GM21423 (cell line): ENCODE data around the gene FMNL2.

Source experiments
- ATAC-seq: cut with Tn5 transposase; IDR thresholded peaks from one replicate; pipeline ENCODE4 v1.9.1; 2021; ENCODE audit warnings: mild to moderate bottlenecking, moderate library complexity; ENCODE audit not compliant: unreplicated experiment

Gene FMNL2

DNA sequence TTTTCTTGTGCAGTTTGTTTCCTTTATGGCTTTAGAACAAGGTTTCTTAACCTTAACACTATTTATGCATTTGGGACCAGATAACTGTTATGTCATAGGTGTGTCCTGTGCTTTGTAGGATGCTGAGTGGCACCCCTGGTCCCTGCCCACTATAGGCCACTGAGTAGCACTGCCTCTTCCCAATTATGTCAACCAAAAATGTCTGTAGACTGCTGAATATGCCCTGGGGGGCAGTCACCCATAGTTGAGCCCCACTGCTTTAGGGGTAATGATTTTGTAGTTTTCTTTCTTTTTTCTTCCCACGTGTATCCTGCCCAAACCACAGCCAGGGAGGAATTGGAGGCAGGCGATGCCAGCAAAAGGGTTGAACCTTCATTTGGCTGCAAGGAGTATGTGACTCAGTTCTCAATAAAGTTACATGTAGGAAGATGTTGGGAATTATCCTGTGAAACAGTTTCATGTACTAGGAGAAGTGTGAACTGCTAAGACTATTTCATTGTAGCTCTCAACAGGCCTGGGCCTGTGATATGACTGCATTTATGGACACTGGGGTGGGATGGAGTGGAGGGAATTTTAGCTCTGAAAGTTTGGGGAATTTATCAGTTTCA lies 65.7 kb downstream of the FMNL2 start:
- no peak for ATAC-seq

DNA sequence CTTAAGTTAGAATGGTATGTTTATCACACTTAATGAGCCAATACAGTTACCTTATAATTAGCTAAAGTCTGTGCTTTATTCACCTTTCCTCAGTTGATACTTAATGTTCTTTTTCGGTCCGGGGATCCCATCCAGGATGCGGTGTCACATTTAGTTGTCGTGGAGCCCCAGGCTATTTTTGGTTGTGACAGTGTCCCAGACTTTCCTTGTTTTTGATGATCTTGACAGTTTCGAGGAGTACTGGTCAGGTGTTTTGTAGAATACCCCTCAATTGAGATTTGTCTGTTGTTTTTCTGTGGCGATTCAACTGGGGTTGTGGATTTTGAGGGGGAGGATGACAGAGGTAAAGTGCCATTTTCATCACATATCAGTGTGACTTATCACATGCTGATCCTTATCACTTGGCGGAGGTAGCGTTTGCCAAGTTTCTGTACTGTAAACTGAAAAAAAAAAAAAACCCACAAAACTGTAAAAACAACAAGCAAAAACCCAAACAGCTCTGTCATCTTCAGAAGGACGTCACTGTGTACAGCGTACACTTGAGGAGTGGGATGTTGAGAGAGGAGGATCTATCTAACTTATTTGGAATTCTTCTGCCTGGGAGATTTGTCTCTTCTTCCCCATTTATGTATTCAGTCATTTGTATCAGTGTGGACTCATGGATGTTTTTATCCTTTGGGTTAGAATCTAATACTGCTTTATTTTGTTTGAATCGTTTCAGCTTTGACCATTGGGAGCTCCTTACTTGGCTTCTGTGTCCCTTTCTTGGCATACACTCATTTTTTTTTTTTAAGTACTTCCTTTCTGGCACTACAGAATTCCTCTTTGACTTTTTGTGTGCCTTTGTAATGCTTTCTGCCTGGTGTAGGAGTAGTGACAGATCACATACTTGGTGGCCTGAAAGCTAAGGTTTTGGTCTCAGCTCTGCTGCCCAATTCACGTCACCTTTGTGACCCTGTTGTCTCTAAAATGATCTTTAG lies 68.1 kb downstream of the FMNL2 start:
- no peak for ATAC-seq

GRCh38 chr2:152405206-152406118 lies 70.5 kb downstream of the FMNL2 start:
- no peak for ATAC-seq

GRCh38 chr2:152406119-152406835 lies 71.3 kb downstream of the FMNL2 start:
- peak; percentile 30 for ATAC-seq

DNA sequence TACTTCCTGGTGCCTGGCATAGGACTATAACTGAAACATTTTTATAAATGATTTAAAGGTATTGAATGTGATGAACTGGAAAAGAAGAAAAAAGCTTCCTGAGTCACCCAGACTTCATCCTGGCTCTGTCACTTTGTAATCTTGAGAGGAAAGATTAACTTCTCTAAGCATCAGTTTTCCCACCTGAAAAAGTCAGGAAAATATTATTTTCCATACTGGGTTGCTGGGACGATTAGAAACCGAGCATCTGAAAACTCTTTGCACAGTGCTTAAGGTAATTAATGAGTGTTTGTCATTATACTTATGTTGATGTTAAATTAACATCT lies 71.8 kb downstream of the FMNL2 start:
- ATAC-seq, result no peak

DNA sequence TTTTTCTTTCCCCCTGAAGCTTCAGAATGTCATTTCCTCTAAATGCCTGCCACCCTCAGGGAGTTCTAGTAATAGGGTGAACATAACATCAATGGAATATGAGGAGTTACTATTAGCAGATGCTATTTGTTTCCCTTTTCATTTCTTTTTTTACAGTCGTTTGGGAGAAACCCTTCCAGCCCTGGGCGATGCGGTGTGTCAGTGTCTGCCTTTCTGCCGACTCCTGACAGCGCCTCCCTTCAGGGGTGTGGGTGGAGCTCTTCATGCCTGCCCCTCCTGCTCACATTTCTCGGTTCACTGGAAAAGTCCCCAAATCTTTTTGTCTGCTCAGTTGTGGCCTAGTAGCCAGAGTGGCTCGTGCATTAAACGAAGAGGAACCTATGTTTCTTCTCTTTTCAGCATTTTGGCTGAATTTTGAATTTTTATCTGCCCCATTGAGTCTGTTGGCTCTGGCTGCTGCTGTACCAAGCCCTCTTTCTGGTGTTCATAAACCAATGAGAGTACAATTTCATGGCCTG lies 72.3 kb downstream of the FMNL2 start:
- ATAC-seq, result peak; percentile 89

- no peak for ATAC-seq
These were observed 72.8 kb downstream of the FMNL2 start for GRCh38 chr2:152407806-152408205.

- ATAC-seq, result no peak
These were observed 73.3 kb downstream of the FMNL2 start for GRCh38 chr2:152408254-152408653.

DNA sequence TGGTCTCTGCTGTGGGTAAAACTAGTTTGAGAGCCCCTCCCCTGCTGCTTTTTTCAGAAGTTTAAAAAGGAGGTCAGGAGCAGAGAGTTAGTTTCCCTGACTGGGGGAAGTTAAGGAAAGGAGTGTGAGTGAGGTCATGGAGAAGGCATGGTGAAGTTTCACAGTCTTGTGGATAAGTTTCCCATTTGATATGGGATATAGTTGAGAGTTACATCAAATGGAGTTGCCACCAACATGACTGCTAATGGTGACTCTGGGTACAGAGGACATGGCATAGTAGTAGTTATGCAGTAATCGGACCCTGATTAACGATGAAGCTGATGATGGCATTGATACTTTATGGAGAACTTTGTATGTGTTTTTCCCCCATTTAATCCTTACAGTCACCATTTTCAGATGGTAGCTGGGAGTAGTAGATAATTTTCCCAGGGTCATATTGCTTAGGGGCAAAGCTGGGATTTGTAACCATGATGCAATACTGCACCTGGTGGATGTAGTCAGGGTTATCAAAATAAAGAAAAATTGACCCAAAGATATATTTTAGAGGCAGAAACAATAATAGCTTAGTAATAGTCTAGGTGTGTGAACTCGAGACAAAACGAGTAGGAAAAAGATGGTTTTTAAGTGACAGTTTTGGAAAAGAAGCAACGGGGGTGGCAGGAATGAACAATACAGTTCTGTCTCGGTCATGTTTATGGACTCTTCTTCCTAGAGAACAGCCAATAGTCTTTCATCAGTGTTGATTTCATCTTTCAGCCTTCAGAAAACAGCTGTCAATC lies 74.6 kb downstream of the FMNL2 start:
- ATAC-seq, result no peak

DNA sequence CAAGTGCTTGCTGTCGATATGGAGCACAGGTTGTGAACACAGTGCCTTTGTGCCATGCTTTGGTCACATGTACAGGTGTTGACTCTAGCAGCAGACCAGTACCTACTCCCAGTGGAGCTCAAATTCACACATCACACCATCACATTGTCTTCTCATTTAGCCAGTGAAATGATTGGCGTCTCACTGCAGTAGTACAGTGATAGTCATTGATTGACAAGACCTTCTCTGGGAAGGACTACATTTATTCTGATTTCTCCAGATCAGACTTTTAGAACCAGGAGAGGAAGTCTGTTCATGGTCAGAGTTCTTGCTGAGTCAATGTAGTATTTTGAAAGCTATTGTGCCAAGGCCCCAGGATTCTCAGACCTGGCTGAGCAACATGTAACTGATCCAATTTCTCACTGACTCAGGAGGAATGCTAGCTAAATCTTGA lies 75.2 kb downstream of the FMNL2 start:
- ATAC-seq, result no peak

DNA sequence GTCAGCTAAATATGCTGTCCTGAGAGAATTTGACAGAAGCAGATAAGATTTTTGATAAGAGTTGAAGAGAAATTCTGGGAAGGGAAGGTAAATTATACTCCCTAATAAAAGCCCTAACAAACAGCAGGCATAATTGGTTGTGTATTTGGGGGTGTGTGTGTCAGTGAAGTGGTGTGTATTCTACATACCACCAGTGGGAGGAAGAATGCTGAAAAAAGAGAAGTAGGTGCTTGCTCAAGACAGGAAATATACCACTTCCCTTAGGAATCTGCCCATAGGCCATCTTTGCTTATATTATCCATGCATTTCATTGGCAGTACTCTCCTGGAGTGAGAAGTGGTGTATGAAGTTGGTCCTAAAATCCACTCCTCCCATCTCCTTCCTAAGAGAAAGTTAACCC lies 76.2 kb downstream of the FMNL2 start:
- no peak for ATAC-seq

DNA sequence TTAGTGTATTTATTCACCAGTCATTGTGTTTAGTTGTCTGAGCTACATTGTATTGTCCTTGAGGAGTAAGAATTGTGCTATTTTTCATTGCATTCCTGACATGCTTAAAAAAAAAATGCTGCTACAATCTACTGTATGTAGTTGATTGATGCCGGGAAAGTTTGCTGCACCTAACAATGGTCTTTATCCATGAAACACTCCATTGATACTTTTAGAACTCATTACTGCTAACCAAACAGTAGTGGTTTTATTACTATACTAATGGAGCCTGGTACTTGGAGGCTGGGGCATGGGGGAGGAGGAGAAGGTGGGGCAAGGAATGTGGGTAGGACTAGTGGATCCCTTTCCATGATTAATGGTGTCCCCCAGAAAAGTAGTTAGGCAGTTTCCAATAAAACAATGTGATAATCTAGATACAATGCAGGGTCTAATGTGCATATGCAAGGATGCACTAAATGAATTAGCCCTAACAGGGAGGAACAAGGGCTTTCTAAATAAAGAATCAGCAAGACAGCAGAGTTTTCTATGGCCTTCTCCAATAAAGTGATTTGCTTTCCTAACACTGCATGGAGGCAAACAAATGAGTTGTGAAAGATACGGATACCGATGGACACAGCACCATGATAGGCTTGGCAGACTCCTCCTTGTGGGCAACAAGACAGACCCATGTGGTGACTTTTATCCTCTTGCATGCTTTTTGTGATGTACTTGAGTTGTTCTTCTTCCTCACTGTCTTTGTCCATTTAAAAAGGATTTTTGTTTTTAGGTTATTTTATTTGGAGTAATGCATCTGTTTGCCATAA lies 78.5 kb downstream of the FMNL2 start:
- ATAC-seq, result no peak

DNA sequence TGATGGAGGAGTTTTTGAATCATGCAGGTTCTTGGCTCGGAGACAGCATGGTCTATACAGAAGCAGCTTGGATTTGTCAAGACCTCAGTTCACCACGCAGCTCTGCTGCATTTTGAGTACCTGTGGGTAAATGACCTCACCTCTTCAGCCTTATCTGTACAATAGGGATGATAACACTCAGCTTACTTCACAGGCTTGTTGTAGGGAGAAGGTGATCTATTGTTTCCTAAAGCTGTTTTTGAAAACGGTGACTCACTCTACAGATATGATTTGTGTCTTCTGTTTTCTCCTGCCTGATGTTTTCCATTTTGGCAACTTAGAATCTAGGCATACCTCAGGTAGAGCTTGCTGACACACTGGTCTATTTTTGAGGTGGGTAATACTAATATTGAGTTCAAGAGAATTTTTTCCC lies 80.3 kb downstream of the FMNL2 start:
- ATAC-seq, result no peak

- ATAC-seq, result no peak
These were observed 80.8 kb downstream of the FMNL2 start for GRCh38 chr2:152415796-152416195.

- ATAC-seq, result peak; percentile 34
These were observed 83.7 kb downstream of the FMNL2 start for GRCh38 chr2:152418688-152419087.

DNA sequence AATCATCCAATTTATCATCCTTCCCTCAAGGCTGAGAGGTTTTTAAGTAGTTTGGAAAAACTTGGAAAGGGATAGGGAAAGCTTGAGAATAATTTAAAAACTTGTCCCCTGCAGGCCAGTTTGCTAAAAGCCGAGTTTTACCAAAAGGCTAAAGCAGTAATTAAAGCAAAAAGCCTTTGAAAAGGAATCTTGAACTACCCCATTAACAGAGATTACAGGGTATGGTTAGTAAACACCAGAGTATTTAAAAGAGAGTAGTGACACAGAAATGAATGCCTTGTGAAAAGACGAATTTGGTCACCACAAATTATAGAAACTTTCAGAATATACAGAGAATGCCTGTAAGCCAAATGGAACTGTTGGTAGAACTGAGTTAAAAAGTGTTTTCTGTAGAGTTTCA lies 85.0 kb downstream of the FMNL2 start:
- ATAC-seq, result no peak

DNA sequence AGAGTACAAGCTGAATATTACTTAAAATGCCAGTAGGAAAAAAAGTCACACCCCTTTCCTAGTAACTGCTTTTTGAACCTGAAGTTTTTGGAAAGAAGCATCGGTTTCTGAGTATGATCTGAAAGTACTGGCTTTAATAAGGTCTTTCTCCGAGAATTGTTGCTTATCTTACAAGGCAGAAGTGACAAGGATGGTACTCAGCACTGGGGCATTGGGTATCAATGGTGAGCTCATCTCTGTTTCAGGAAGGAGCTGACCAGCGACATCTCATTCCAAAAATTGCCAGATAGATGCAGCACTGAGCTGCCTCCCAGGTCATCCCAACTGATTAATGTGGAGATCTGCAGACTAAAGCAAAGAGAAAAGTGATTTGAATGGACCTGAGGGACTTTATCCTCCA lies 85.4 kb downstream of the FMNL2 start:
- no peak for ATAC-seq

DNA sequence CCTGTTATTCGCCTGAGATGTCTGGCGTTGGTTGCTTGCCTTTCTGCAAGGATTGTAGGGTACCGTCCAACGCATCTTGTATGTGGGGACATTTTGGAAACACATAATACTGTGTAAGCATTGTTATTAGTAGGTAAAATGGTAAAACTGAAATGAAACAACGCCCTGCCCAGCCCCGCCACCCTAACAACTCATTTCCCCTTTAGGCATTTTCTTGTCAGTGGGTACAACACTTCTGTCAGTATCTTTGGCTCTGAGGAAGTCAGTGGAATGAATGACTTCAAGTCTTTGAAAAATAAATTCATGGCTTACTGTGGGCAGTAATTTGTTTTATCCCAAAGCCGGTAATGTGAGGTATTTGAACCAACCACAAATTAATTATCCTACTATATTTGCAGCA lies 86.0 kb downstream of the FMNL2 start:
- no peak for ATAC-seq
